Stimulated activated CD4-positive, alpha-beta T cell treated with anti-CD3 and anti-CD28 coated beads, TNF-alpha, amount 100 ng/mL, for 24 hours (primary cell): Measurements from ENCODE around the gene RPH3AL.
"Not testable (repeated sequence)": the region's sequence is repeated elsewhere in the genome, so short reads cannot be mapped to it uniquely, and the experiment has no call there.

Source experiments
- DNase-seq, 3 experiments: peaks; one replicate each; pipeline ENCODE4 v3.0.0-alpha.2; 2020; ENCODE audit warnings: low read depth in 3 of 3

Gene RPH3AL

DNA sequence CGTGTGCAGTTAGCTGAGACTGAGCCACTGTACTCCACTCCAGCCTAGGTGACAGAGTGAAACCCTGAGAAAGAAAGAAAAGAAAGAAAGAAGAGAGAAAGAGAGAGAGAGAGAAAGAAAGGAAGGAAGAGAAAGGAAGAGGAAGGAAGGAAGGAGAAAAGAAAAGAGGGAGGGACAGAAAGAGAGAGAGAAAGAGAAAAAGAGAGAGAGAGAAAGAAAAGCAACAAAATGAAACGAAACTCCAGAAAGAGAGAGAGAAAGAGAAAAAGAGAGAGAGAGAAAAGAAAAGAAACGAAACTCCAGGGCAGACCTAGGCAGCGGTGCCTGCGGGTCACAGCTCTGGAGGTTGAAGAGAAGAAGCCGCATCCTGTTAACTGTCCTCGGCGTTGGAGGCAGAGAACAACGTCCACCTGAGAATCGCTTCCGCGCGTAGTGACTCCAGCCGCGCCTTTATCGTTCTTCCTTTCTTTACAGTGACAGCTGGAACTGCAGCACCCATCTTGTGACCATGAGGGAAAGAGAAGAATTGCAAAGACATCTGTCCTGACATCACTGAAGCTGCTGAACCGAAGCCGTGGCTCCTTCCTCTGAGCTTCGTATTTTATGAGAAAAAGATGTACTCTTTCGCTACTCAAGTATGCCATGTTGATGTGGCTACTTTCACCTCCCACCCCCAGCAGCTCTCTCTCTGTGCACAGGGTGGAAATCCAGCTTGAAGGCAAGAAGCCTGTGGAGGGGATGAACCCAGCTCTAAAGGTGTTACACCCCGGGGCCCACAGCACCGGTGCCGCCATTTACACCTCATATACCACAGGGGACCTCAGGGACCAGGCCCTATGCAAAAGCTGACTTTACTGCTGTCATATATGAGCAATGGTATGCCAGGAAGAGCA is 114.3 kb downstream of the RPH3AL start:
- DNase-seq: no peak

- no peak for DNase-seq
Measured at GRCh38 chr17:237406-237955, 115.1 kb downstream of the RPH3AL start.

DNA sequence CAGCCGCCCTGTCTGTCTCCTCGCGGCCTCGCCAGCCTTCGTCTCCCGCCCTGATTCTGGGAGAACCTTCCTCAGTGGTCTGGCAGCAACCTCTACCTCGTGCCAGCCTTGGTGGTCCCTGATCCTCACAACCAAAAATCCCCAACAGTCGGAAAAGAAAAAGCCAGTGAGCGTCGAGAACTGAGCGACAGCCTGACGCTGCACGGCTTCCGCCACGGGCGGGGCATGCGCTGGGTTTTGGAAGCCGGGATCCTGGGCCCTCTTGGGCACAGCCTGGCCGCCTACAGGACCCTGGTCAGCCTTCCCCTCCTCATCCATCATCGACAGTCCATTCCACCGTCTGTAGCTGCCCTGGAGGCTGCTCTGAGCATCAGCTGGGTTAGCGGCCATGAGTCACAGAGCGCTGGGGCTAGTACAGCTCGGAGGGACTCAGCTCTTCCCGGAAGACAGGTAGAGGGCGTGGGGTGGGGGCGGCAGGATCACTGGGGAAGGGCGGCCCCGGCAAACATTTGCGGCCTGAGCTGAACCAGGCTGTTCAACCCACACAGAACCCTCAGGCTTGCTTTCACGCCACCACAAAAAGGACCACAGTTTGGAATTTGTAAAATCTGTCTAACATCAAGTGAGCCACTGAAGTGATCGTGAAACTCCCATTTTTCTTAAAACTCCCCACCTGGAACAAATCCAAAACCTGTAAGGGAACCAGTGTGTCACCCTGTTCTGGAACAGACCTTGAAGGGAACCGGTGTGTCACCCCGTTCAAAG is 115.8 kb downstream of the RPH3AL start:
- no peak for DNase-seq

- no peak for DNase-seq
Measured at GRCh38 chr17:235831-236640, 116.6 kb downstream of the RPH3AL start.

DNA sequence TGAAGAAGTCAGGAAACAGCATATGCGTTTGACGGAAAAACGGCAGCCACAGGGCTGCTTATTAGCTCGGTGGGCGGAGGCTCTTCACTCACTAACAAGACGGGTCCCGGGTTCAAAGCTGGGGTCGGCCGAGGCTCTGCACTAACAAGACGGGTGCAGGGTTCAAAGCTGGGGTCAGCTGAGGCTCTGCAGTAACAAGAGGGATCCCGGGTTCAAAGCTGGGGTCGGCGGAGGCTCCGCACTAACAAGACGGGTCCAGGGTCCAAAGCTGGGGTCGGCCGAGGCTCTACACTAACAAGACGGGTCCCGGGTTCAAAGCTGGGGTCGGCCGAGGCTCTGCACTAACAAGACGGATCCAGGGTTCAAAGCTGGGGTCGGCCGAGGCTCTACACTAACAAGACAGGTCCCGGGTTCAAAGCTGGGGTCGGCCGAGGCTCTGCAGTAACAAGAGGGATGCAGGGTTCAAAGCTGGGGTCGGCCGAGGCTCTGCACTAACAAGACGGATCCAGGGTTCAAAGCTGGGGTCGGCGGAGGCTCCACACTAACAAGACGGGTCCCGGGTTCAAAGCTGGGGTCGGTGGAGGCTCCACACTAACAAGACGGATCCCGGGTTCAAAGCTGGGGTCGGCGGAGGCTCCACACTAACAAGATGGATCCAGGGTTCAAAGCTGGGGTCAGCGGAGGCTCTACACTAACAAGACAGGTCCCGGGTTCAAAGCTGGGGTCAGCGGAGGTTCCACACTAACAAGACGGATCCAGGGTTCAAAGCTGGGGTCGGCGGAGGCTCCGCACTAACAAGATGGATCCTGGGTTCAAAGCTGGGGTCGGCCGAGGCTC is 117.4 kb downstream of the RPH3AL start:
- DNase-seq: not testable (repeated sequence)

- DNase-seq: not testable (repeated sequence)
Measured at GRCh38 chr17:234163-234993, 118.2 kb downstream of the RPH3AL start.

DNA sequence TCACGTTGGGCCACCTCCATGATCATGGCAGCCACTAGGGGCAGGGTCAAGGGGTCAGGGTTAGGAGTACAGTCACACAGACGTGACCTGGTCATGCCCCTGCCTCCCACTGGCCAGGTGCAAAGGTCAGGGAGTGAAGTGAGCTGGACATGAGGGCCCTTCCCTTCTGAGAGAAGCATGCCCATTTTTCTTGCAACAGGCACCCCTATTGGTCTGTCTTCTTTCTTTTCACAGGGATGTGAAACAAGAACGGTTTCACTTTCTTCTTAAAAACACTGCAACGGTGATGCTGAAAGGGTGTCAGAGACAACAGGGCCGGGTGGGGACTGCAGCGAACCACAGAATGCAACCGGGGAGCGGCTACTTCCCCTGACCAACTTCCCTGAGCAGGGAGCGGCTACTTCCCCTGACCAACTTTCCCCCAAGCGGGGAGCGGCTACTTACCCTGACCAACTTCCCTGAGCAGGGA is 119.1 kb downstream of the RPH3AL start:
- no peak for DNase-seq

DNA sequence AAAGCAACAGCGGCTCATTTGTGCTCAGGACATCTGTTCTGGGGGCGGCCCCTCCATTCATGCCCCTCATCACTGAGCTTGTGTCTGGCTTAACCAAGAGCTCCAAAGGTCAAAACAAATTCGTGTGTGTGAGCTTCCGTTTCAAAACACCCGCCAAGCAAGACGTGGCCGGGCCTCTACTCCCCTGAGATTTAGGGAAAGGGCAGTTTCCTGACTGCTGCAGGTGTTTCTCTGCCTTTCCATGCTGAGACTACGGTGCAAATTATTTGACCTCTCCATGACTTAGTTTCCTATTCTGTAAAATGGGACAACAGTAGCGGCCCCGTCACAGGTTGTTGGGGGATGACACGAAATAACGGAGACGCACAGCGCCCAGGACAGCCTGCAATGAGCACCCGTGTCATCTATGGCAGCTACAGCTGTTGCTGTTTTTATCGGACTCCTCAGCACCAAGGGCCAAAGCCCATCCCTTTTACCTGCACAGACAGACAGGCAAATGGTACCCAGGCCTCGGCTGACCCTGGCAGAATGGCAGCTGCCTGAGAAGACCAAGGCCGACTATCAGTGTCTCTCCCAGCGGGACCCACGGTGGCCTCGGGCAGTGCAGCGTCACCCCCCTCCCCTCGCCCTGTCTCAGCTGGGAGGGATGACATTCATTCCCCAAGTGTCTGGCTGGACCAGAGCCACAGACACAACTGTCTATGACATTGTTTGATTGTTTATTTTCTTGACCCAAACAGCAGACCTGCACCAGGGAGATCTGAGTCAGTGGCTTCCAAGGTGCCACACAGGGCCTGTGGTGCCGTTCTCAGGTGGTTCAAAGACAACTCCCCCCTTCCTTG is 120.4 kb downstream of the RPH3AL start:
- DNase-seq: no peak

- no peak for DNase-seq
Measured at GRCh38 chr17:231191-231965, 121.2 kb downstream of the RPH3AL start.

DNA sequence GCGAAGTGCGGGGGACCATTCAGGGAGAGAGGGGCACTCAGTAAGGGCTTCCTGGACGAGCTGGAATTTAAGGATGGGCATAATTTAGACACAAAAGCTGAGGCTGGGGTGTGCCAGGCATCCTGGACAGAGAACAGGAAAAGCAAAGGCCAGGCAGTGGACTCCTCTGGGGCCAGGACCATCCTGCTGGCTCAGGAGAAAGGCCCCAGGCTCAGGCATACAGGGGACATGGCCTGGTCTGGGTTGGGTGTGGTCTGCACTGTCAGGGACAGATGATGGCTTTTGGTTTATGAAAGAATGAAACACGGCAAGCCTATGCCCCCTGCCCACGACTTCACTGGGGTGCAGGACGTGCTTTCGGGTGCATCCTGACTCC is 122.2 kb downstream of the RPH3AL start:
- no peak for DNase-seq

DNA sequence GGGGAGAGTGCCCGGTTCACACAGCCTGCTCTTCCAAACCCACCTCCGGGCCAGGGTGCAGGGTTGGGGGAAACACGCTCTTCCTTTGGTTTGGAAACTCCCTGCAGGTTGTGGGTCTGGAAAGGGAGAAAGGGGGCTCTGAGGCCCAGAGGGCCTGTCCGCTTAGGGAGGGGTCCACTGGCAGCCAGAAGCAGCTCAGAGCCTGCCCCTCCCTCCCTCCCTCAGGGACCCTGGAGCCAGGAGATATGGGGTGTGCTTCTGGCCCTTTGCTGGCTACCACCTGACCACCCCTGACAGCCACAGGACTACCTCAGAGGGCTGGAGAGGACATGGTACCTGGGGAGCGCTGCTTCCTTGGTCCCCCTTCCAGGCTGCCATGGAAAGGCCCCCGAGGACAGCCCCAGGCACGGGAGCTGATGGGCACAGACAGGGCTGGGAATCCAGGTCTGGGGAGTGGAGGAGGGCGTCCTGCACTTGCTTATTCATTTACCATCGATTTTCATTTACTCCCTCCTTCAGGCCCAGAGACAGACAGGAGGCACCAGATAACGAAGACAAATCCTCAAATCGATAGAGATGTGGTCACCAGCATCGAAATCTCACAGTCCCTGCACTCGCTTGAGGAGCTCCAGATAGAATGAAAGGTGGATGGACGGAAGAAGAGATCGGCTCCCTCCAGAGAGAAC is 122.8 kb downstream of the RPH3AL start:
- no peak for DNase-seq

GRCh38 chr17:228951-229708 is 123.5 kb downstream of the RPH3AL start:
- no peak for DNase-seq

DNA sequence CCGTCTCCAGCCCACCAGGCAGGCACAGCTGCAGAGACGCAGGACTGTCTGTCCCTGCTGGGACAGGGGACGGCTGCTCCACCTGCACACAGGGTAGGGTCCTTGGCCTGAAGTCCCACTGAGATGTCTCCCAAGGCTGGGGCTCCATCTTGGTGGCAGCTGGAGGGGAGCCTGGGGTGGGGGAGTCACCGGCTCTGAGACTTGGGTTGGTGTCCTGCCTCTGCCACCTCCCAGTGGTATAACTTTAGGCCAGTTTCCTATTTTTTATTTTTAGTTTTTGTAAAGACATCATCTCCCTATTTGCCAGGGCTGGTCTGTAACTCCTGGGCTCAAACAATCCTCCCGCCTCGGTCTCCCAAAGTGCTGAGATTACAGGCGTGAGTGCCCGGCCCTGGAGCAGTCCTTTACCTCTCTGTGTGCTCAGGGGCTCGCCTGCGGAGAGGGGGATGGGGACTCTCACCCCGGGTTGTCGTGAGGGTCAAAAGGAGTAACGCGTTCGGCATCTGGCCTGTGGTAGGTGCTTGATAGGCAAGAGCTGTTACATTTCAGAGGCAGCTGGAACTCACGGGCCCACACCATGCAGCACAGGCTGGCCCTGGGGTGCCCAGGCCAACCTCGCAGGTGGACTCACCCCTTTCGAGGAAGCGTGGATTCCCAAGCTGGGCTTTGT is 124.5 kb downstream of the RPH3AL start:
- no peak for DNase-seq

DNA sequence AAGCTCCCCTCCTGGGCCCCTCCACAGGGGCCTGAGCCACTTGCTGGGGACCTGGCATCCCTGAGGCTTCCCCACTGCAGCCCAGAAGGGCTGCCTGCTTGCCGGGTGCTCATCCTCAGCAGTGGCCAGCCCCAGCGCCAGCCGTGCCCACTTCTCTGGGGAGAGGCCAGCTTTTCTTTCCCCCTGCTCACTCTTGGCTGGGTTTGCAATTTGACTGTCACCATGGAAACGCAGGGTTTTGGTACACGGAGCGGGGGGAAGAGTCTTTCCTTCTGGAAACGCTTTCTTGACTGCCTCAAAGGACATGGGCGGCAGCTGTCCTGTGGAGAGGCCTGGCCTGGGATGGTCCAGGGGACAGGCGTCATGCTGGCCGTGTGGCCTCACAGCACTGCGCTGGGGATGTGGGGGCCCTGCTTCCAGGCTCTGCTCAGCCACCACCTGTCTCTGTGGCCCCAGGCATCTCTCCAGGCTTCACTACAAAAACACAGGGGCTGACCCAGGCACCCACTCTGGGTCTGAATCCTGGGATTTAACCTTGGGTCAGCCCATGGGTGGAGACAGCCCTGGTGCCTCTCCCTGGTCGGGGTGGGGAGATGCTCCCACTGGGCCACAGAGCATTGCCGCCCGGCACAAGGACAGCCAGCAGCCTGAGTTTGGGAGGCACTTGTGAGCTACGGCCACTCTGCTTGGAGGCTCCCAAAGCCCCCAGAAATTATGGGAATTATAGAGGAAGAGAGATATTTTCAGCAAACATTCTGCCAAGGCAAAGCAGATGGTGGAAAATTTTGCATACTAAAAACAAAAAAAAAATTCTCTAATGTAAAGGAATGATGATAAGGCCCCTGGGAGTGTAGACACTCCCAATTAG is 125.3 kb downstream of the RPH3AL start:
- DNase-seq: no peak
